Breast epithelium (tissue), 3 donors: ENCODE results near the gene RXRB.

Experiments
- POLR2A ChIP-seq: fragments of 450-650 bp; IDR thresholded peaks from one replicate; pipeline ENCODE4 v1.6.1; 2016; ENCODE audit warnings: antibody characterized with exemption, mild to moderate bottlenecking, moderate library complexity
- POLR2AphosphoS5 ChIP-seq, 3 donors: sonication (generic); formaldehyde crosslinking; IDR thresholded peaks; one replicate each; pipeline ENCODE4 v1.6.1; 2017; ENCODE audit warnings: antibody characterized with exemption in 3 of 3

DNA sequence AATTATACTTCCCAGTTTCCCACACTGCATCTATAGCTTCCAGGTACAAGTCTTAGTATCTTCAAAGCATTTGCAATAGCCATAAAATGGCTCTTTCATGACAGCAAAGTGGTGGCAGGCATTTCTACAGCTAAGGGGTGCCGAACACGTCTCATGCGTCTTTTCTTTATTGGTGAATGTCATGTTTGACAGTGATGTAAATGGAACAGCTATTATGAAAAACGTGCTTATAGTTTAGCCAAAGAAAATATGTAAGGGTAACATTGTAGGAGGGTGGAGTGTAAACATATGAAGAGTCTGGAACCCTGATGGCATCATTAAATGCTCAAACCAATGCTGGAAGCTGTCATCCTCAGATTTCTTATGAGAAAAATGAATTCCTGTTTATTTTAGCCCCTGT, 46.1 kb downstream of the RXRB start:
- TF ChIP-seq POLR2AphosphoS5 (IDR thresholded peaks at IDR 0.05), result no peak
- no peak for TF ChIP-seq POLR2A
